OCI-LY3 (cell line): Measurements from ENCODE around the gene STARD3.
A peak's percentile ranks its signal among the peaks of the same experiment; 100 is the strongest.

Experiments used
- CTCF ChIP-seq: fragments of 200-600, 300-600 bp; sonication (generic); IDR thresholded peaks from 2 replicates; pipeline ENCODE4 v1.5.1; 2014; ENCODE audit warnings: antibody characterized with exemption, low read length, low read depth
- EZH2phosphoT487 ChIP-seq: fragments of 200-600 bp; shearing (Covaris generic); IDR thresholded peaks from 2 replicates; pipeline ENCODE4 v1.6.1; 2018; ENCODE audit warnings: antibody characterized with exemption, mixed run types, low read depth

- TF ChIP-seq CTCF, result peak; percentile 83
- TF ChIP-seq EZH2phosphoT487, result no peak
These were observed 13.5 kb upstream of the STARD3 start for GRCh38 chr17:39623356-39623950.
